Activated naive CD4-positive, alpha-beta T cell treated with anti-CD3 and anti-CD28 coated beads, Interleukin-2, amount 10 ng/mL, durations not matched to agents 7 days and 5 days (primary cell): ENCODE data around the gene LGR6.

ENCODE experiments used
- CTCF ChIA-PET: fragments of 350-600 bp; sonication (Branson Sonifier 250); formaldehyde crosslinking; loops from one replicate; lab custom pipeline; 2021; ENCODE audit warnings: antibody characterized with exemption; lab: Charles Lee
- DNase-seq: peaks from one replicate; pipeline ENCODE4 v3.0.0-alpha.2; 2020
- H3K27ac Mint-ChIP-seq: one replicate; pipeline ENCODE4 v1.8.0; 2021; ENCODE audit warnings: mild to moderate bottlenecking, moderate library complexity, mixed read lengths
- H3K27me3 Mint-ChIP-seq: one replicate; pipeline ENCODE4 v1.8.0; 2021; ENCODE audit warnings: mild to moderate bottlenecking, mixed read lengths
- H3K36me3 Mint-ChIP-seq: one replicate; pipeline ENCODE4 v1.8.0; 2021; ENCODE audit warnings: mixed read lengths
- H3K4me1 Mint-ChIP-seq: one replicate; pipeline ENCODE4 v1.8.0; 2021; ENCODE audit warnings: mixed read lengths
- H3K4me3 Mint-ChIP-seq: one replicate; pipeline ENCODE4 v1.8.0; 2021; ENCODE audit warnings: mild to moderate bottlenecking, moderate library complexity, mixed read lengths
- H3K9me3 Mint-ChIP-seq: one replicate; pipeline ENCODE4 v1.8.0; 2021; ENCODE audit warnings: mixed read lengths

The LGR6 gene

DNA sequence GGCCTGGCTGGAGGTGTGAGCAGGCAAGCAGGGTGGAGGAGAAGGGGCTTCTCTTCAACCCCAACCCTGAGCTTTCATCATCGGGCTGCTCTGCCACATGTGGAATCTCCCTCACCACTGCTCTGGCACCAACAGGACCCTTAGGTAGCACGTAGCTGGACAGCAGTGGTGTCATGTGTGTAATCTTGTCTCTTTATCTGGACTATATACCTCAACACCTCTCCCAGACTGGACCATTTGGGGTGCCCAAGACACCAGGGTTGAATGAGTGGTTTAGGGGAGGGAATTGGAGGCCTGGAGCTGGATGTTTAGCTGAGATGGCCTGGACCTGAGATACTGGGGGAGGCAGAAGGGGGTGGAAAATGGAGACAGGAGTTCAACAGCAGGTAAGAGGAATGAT lies 85.2 kb downstream of the LGR6 start:
- Mint-ChIP-seq H3K27me3 (peaks cover 50% of the 10 kb centered on the region), H3K4me3 (no peak overlapping the region), H3K36me3 (no peaks in the 10 kb centered on the region), H3K4me1 (peaks cover 9% of the 10 kb centered on the region), H3K27ac (no peak overlapping the region), H3K9me3 (no peaks in the 10 kb centered on the region)
- CTCF ChIA-PET = interaction anchor here (1.2 to 1.5 kb wide), 2 partner anchors 35 to 441 kb away, joined by 3 read pairs; no protein-coding TSS in a partner anchor
- no peak for DNase-seq

GRCh38 chr1:202279806-202280205 lies 86.2 kb downstream of the LGR6 start:
- Mint-ChIP-seq H3K9me3 (no peaks in the 10 kb centered on the region), H3K27ac (no peak overlapping the region), H3K36me3 (no peaks in the 10 kb centered on the region), H3K27me3 (peaks cover 52% of the 10 kb centered on the region), H3K4me1 (peaks cover 13% of the 10 kb centered on the region), H3K4me3 (no peak overlapping the region)
- no peak for DNase-seq
- CTCF ChIA-PET = interaction anchor here (1.3 kb wide), 1 partner anchor 37 kb away, joined by 3 read pairs; no protein-coding TSS in a partner anchor

- H3K4me1 Mint-ChIP-seq = peaks cover 13% of the 10 kb centered on the region
- H3K27ac Mint-ChIP-seq = no peak overlapping the region
- no peaks in the 10 kb centered on the region for H3K36me3 Mint-ChIP-seq
- no peak overlapping the region for H3K4me3 Mint-ChIP-seq
- CTCF ChIA-PET = interaction anchor here (1.3 to 2.2 kb wide), 2 partner anchors 36 to 91 kb away, joined by 3 to 5 read pairs; no protein-coding TSS in a partner anchor
- H3K27me3 Mint-ChIP-seq = peaks cover 52% of the 10 kb centered on the region
- H3K9me3 Mint-ChIP-seq = no peaks in the 10 kb centered on the region
- no peak for DNase-seq
Observed at GRCh38 chr1:202280595-202280994, 87.0 kb downstream of the LGR6 start.

GRCh38 chr1:202281316-202282024 lies 87.9 kb downstream of the LGR6 start:
- Mint-ChIP-seq H3K27me3 (peaks cover 57% of the 10 kb centered on the region), H3K36me3 (no peaks in the 10 kb centered on the region), H3K4me3 (no peak overlapping the region), H3K27ac (no peak overlapping the region), H3K9me3 (no peaks in the 10 kb centered on the region), H3K4me1 (peaks cover 13% of the 10 kb centered on the region)
- DNase-seq = no peak
- CTCF ChIA-PET = interaction anchor here (2.0 to 2.2 kb wide), 2 partner anchors 89 to 92 kb away, joined by 5 to 6 read pairs; no protein-coding TSS in a partner anchor

- Mint-ChIP-seq H3K4me1 (peaks cover 13% of the 10 kb centered on the region), H3K9me3 (no peaks in the 10 kb centered on the region), H3K27ac (no peak overlapping the region), H3K4me3 (no peak overlapping the region), H3K36me3 (no peaks in the 10 kb centered on the region), H3K27me3 (peaks cover 61% of the 10 kb centered on the region)
- CTCF ChIA-PET = interaction anchor here (2.0 to 2.2 kb wide), 2 partner anchors 89 to 93 kb away, joined by 5 to 6 read pairs; no protein-coding TSS in a partner anchor
- DNase-seq = peak; percentile 8
Observed at GRCh38 chr1:202282025-202282371, 88.4 kb downstream of the LGR6 start.

- Mint-ChIP-seq H3K27ac (no peak overlapping the region), H3K9me3 (no peaks in the 10 kb centered on the region), H3K4me3 (no peak overlapping the region), H3K36me3 (no peaks in the 10 kb centered on the region), H3K27me3 (peaks cover 66% of the 10 kb centered on the region), H3K4me1 (peaks cover 13% of the 10 kb centered on the region)
- DNase-seq = peak; percentile 19
- CTCF ChIA-PET = interaction anchor here (1.1 to 2.2 kb wide), 6 partner anchors 9 to 98 kb away, joined by 3 to 6 read pairs (median 3); no protein-coding TSS in a partner anchor
Observed at GRCh38 chr1:202282596-202283283, 89.1 kb downstream of the LGR6 start.

DNA sequence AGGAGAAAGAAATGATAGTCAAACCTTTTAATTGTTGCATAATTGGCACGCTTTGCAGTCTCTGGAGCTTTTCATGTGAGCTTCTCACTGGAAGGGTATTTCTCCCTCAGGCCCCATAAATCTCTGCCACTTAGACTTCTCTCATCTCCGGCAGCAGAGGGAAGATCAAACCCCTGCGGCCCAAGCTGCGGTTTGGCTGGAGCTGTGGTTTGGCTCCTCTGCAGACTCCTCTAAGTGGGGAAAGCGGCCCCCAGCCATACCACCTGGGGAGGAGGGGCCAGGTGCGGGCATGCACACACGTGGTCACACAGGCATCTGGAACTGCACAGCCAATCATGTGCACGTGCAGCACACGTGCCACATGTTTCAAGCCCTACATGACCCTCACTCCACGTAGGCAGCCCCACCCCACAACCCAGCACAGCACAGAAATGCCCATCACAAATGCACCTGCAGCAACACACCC lies 89.8 kb downstream of the LGR6 start:
- peak; percentile 46 for DNase-seq
- CTCF ChIA-PET = interaction anchor here (1.1 to 2.0 kb wide), 5 partner anchors 9 to 99 kb away, joined by 3 to 6 read pairs (median 3); no protein-coding TSS in a partner anchor
- no peak overlapping the region for H3K27ac Mint-ChIP-seq
- no peak overlapping the region for H3K4me3 Mint-ChIP-seq
- peaks cover 62% of the 10 kb centered on the region for H3K27me3 Mint-ChIP-seq
- no peaks in the 10 kb centered on the region for H3K9me3 Mint-ChIP-seq
- H3K36me3 Mint-ChIP-seq = no peaks in the 10 kb centered on the region
- peaks cover 13% of the 10 kb centered on the region for H3K4me1 Mint-ChIP-seq

- no peak overlapping the region for H3K4me3 Mint-ChIP-seq
- H3K4me1 Mint-ChIP-seq = peaks cover 13% of the 10 kb centered on the region
- H3K36me3 Mint-ChIP-seq = no peaks in the 10 kb centered on the region
- no peak for DNase-seq
- H3K27ac Mint-ChIP-seq = no peak overlapping the region
- peaks cover 62% of the 10 kb centered on the region for H3K27me3 Mint-ChIP-seq
- H3K9me3 Mint-ChIP-seq = no peaks in the 10 kb centered on the region
- CTCF ChIA-PET = interaction anchor here (0.9 to 1.2 kb wide), 2 partner anchors 9 to 31 kb away, joined by 3 to 4 read pairs; no protein-coding TSS in a partner anchor
Observed at GRCh38 chr1:202283991-202284390, 90.4 kb downstream of the LGR6 start.

GRCh38 chr1:202285908-202286307 lies 92.3 kb downstream of the LGR6 start:
- peaks cover 13% of the 10 kb centered on the region for H3K4me1 Mint-ChIP-seq
- CTCF ChIA-PET = interaction anchor here (1.5 to 1.7 kb wide), 2 partner anchors 11 to 30 kb away, joined by 3 to 5 read pairs; no protein-coding TSS in a partner anchor
- no peak for DNase-seq
- no peak overlapping the region for H3K27ac Mint-ChIP-seq
- H3K4me3 Mint-ChIP-seq = no peak overlapping the region
- H3K9me3 Mint-ChIP-seq = no peaks in the 10 kb centered on the region
- peaks cover 53% of the 10 kb centered on the region for H3K27me3 Mint-ChIP-seq
- H3K36me3 Mint-ChIP-seq = no peaks in the 10 kb centered on the region

GRCh38 chr1:202286622-202287097 lies 93.1 kb downstream of the LGR6 start:
- DNase-seq = no peak
- CTCF ChIA-PET = interaction anchor here (1.5 to 1.7 kb wide), 2 partner anchors 12 to 29 kb away, joined by 3 to 5 read pairs; no protein-coding TSS in a partner anchor
- H3K4me1 Mint-ChIP-seq = peaks cover 13% of the 10 kb centered on the region
- H3K9me3 Mint-ChIP-seq = no peaks in the 10 kb centered on the region
- no peaks in the 10 kb centered on the region for H3K36me3 Mint-ChIP-seq
- H3K4me3 Mint-ChIP-seq = no peak overlapping the region
- H3K27me3 Mint-ChIP-seq = peaks cover 53% of the 10 kb centered on the region
- no peak overlapping the region for H3K27ac Mint-ChIP-seq

DNA sequence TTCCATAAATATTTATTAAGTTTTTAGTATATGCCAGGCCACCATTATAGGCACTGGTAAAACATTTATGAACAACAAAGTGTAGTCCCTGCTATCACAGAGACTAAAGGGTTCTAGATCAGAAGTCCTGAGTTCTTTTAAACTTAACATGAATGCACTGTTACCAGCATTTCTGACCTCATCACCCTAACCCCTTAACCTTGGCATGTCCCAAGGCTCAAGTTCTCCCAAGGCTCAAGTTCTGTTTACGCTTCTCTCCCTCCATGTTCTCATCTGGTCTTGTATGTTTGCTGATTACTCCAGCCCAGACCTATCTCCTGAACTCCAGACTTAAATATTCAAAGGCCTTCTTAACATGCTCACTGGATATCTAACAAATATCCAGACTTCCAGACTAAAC lies 93.6 kb downstream of the LGR6 start:
- Mint-ChIP-seq H3K9me3 (no peaks in the 10 kb centered on the region), H3K27ac (no peak overlapping the region), H3K36me3 (no peaks in the 10 kb centered on the region), H3K4me3 (no peak overlapping the region), H3K27me3 (peaks cover 49% of the 10 kb centered on the region), H3K4me1 (peaks cover 13% of the 10 kb centered on the region)
- CTCF ChIA-PET = interaction anchor here (1.5 to 1.7 kb wide), 2 partner anchors 13 to 29 kb away, joined by 3 to 5 read pairs; no protein-coding TSS in a partner anchor
- DNase-seq = no peak

DNA sequence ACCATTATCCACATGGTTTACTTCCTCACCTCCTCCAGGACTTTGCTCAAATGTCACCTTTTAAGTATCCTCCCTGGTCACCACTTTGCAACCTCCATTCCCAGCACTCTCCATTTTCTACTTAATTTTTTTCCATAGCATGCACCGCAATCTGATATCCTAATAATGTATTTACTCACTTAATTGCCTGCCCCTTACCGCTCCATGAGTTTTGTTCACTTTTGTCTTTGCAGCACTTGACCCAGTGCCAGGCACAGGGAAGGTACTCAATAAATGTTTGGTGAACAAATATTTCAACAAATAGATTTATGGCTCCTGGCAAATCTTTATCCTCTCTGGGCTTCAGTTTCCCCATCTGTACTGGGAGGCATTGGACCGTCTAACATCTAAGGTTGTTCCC lies 94.6 kb downstream of the LGR6 start:
- no peak for DNase-seq
- Mint-ChIP-seq H3K4me3 (no peak overlapping the region), H3K27ac (no peak overlapping the region), H3K27me3 (peaks cover 43% of the 10 kb centered on the region), H3K36me3 (no peaks in the 10 kb centered on the region), H3K9me3 (no peaks in the 10 kb centered on the region), H3K4me1 (peaks cover 10% of the 10 kb centered on the region)
- CTCF ChIA-PET = no interaction called here

GRCh38 chr1:202289009-202289408 lies 95.4 kb downstream of the LGR6 start:
- no peak for DNase-seq
- H3K4me1 Mint-ChIP-seq = peaks cover 3% of the 10 kb centered on the region
- H3K36me3 Mint-ChIP-seq = no peaks in the 10 kb centered on the region
- H3K9me3 Mint-ChIP-seq = no peaks in the 10 kb centered on the region
- H3K27me3 Mint-ChIP-seq = peaks cover 35% of the 10 kb centered on the region
- CTCF ChIA-PET = interaction anchor here (0.6 to 1.9 kb wide), 2 partner anchors 96 to 122 kb away, joined by 3 to 4 read pairs; partner anchors contain the start of gene LGR6
- no peak overlapping the region for H3K27ac Mint-ChIP-seq
- no peak overlapping the region for H3K4me3 Mint-ChIP-seq

DNA sequence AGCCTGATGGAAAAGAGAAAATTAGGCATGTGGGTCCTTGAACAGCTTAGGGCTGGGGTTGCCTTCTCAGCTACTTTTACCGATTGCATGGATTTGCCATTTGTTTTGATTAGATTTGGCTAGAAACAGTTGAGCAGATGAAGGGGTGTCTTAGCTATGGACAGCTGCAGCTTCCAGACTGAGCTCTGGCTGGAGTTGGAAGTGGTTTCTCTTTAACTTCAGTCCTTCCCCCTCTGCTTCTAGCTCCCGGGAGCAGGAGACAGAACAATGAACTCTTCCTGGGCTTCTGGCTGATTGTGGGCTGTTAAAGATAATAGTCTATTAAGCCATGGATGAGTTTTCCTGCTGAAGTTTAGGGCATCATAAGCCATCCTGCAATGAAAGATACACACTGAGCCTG lies 97.4 kb downstream of the LGR6 start:
- Mint-ChIP-seq H3K27me3 (peaks cover 33% of the 10 kb centered on the region), H3K36me3 (no peaks in the 10 kb centered on the region), H3K9me3 (no peaks in the 10 kb centered on the region), H3K4me3 (no peak overlapping the region), H3K27ac (no peak overlapping the region), H3K4me1 (peaks cover 13% of the 10 kb centered on the region)
- DNase-seq = no peak
- CTCF ChIA-PET = interaction anchor here (0.8 to 1.6 kb wide), 4 partner anchors 17 to 98 kb away, joined by 3 to 4 read pairs (median 4); partner anchors contain the start of gene LGR6
